Measurements from ENCODE around the gene FHAD1. TPM values are rescaled to one million over a fixed set of nuclear protein-coding genes. Genes with fewer than 3 reads are reported as not detected.

FHAD1 gene
- total and polyA plus RNA-seq, 9 of the 15 experiments (the other 6 are each of a cell fraction or from before 2014, with no cell fraction given): 0.32 to 2.1 (median 1.5) TPM; not detected in 1

DNA sequence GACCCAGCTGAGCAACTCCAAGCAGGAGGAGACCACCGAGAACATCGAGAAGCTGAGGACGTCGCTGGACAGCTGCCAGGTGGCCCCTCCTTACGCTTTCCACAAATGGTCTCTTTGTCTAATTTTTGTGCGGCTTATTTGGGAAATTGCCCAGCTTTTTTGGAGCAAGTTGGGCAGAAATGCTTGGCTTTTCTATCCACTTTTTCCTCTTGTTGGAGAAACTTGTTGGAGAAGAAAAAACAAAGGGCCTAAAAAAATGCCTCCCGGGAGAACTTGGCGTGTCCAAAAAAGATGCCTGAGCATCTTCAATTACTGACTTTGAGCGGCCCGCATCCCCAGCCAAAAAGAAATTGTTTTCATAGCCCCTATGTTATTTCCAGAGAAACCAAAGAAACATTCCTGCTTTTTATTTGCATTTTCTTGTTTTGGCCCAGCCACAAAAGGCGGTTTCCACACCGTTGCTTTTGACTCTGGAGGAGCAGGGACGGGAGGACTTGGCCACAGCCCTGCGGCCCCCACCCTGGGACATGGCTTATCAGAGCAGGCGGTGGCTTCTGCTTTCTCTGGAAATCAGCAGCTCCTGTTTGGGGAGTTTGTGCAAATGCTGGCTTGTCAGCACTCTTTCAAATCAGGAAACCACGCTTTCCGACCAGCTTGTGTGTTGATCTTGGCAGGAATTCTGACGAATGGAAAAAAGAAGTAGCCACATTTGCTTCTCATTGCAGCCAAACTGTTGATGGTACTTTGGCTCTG, 81.5 kb downstream of the FHAD1 start (continued):
- TF ChIP-seq, protein P1, sequence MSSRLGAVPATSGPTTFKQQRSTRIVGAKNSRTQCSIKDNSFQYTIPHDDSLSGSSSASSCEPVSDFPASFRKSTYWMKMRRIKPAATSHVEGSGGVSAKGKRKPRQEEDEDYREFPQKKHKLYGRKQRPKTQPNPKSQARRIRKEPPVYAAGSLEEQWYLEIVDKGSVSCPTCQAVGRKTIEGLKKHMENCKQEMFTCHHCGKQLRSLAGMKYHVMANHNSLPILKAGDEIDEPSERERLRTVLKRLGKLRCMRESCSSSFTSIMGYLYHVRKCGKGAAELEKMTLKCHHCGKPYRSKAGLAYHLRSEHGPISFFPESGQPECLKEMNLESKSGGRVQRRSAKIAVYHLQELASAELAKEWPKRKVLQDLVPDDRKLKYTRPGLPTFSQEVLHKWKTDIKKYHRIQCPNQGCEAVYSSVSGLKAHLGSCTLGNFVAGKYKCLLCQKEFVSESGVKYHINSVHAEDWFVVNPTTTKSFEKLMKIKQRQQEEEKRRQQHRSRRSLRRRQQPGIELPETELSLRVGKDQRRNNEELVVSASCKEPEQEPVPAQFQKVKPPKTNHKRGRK (tag; IDR thresholded peaks at IDR 0.05): no peak
- TF ChIP-seq ZNF707 (CRISPR knock-in tag; conservative IDR thresholded peaks at IDR 0.05) (no peak), XRCC3 (IDR thresholded peaks at IDR 0.05) (no peak), CBX1 (IDR thresholded peaks at IDR 0.05; ENCODE audit: low read depth) (no peak), MBD2 (IDR thresholded peaks at IDR 0.05; ENCODE audit: borderline replicate concordance, low read depth) (0 out of 2 replicates have a peak, but pooled peaks have one; percentile 17), PML (IDR thresholded peaks at IDR 0.05; ENCODE audit: low read length) (no peak), DACH1 (IDR thresholded peaks at IDR 0.05; ENCODE audit: partially characterized antibody) (no peak), CBX2 (IDR thresholded peaks at IDR 0.05; ENCODE audit: insufficient read depth, low read length, poor library complexity, severe bottlenecking) (no peak), ZSCAN32 (CRISPR knock-in tag; IDR thresholded peaks at IDR 0.05) (no peak), ZBTB1 (CRISPR knock-in tag; IDR thresholded peaks at IDR 0.05; ENCODE audit: borderline replicate concordance, low read depth) (no peak), JUND (IDR thresholded peaks at IDR 0.05; ENCODE audit: borderline replicate concordance, low read depth, low read length) (no peak; the same call in 1 of the 2 replicates), JUND (tag; IDR thresholded peaks at IDR 0.05; ENCODE audit: borderline replicate concordance, low read depth, low read length) (no peak; the same call in 2 of the 3 replicates), RBFOX2 (IDR thresholded peaks at IDR 0.05; ENCODE audit: low read depth, low read length) (no peak), NCOA4 (IDR thresholded peaks at IDR 0.05; ENCODE audit: partially characterized antibody) (no peak), ZNF699 (CRISPR knock-in tag; IDR thresholded peaks at IDR 0.05; ENCODE audit: insufficient replicate concordance) (no peak), BCL6 (CRISPR knock-in tag; IDR thresholded peaks at IDR 0.05) (no peak), TBP (optimal IDR thresholded peaks at IDR 0.05; ENCODE audit: low read depth, low read length) (no peak), L3MBTL2 (IDR thresholded peaks at IDR 0.05) (no peak), ZNF764 (CRISPR knock-in tag; IDR thresholded peaks at IDR 0.05; ENCODE audit: low read depth) (no peak), RB1 (IDR thresholded peaks at IDR 0.05; ENCODE audit: low read depth) (no peak), CHCHD3 (CRISPR knock-in tag; IDR thresholded peaks at IDR 0.05) (no peak), NR4A1 (CRISPR knock-in tag; IDR thresholded peaks at IDR 0.05) (no peak), NR4A1 (tag; IDR thresholded peaks at IDR 0.05) (no peak)
- TF ChIP-seq, protein P2, sequence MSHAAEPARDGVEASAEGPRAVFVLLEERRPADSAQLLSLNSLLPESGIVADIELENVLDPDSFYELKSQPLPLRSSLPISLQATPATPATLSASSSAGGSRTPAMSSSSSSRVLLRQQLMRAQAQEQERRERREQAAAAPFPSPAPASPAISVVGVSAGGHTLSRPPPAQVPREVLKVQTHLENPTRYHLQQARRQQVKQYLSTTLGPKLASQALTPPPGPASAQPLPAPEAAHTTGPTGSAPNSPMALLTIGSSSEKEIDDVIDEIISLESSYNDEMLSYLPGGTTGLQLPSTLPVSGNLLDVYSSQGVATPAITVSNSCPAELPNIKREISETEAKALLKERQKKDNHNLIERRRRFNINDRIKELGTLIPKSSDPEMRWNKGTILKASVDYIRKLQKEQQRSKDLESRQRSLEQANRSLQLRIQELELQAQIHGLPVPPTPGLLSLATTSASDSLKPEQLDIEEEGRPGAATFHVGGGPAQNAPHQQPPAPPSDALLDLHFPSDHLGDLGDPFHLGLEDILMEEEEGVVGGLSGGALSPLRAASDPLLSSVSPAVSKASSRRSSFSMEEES (CRISPR knock-in tag; IDR thresholded peaks at IDR 0.05): no peak
- TF ChIP-seq, protein P3, sequence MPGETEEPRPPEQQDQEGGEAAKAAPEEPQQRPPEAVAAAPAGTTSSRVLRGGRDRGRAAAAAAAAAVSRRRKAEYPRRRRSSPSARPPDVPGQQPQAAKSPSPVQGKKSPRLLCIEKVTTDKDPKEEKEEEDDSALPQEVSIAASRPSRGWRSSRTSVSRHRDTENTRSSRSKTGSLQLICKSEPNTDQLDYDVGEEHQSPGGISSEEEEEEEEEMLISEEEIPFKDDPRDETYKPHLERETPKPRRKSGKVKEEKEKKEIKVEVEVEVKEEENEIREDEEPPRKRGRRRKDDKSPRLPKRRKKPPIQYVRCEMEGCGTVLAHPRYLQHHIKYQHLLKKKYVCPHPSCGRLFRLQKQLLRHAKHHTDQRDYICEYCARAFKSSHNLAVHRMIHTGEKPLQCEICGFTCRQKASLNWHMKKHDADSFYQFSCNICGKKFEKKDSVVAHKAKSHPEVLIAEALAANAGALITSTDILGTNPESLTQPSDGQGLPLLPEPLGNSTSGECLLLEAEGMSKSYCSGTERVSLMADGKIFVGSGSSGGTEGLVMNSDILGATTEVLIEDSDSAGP (CRISPR knock-in tag; IDR thresholded peaks at IDR 0.05): no peak

Measured in K562 (cell line).